Fibroblast of lung (primary cell): Measurements from ENCODE around the gene UBE2G1. TPM values are rescaled to one million over a fixed set of nuclear protein-coding genes. Genes with fewer than 3 reads are reported as not detected.
A peak's percentile ranks its signal among the peaks of the same experiment; 100 is the strongest.

Experiments used
- DNase-seq, 2 donors: peaks; one replicate each; pipeline versions ENCODE4 v3.0.0 to v3.0.0-alpha.2; 2010; ENCODE audit warnings: low read depth in 2 of 2
- H2AFZ ChIP-seq: 2 replicates; pipeline ENCODE4 v1.5.1; 2012; ENCODE audit warnings: low read length, control low read depth, inconsistent platforms
- H3K27ac ChIP-seq: 2 replicates; pipeline ENCODE4 v1.5.1; 2011; ENCODE audit warnings: low read length, control low read depth; ENCODE audit not compliant: insufficient read depth
- H3K27me3 ChIP-seq: 2 replicates; pipeline ENCODE4 v1.5.1; 2011; ENCODE audit warnings: mild to moderate bottlenecking, low read length; ENCODE audit not compliant: control insufficient read depth, insufficient read depth
- H3K36me3 ChIP-seq: 2 replicates; pipeline ENCODE4 v1.5.1; 2011; ENCODE audit warnings: low read length; ENCODE audit not compliant: control insufficient read depth, insufficient read depth
- H3K4me1 ChIP-seq: 2 replicates; pipeline ENCODE4 v1.5.1; 2011; ENCODE audit warnings: low read length; ENCODE audit not compliant: control insufficient read depth, insufficient read depth; ENCODE audit errors: extremely low read depth
- H3K4me2 ChIP-seq: 2 replicates; pipeline ENCODE4 v1.5.1; 2011; ENCODE audit warnings: low read length, control low read depth; ENCODE audit not compliant: insufficient read depth; ENCODE audit errors: extremely low read depth
- H3K4me3 ChIP-seq, 4 experiments: fragments of 200-600 bp in 1 of 4; sonication (generic) in 1 of 4; replicated peaks in 1 of 4; 2 replicates each; pipeline ENCODE4 v1.5.1; 2011 to 2016; ENCODE audit warnings: low read length in 4 of 4, low read depth in 3 of 4, mild to moderate bottlenecking in 3 of 4, control low read depth in 2 of 4, inconsistent platforms in 1 of 4, mixed read lengths in 1 of 4; ENCODE audit not compliant: insufficient read depth in 1 of 4; ENCODE audit errors: control extremely low read depth in 1 of 4
- H3K79me2 ChIP-seq: 2 replicates; pipeline ENCODE4 v1.5.1; 2012; ENCODE audit warnings: mild to moderate bottlenecking, low read length, inconsistent platforms; ENCODE audit not compliant: control insufficient read depth, insufficient read depth
- H3K9ac ChIP-seq: 2 replicates; pipeline ENCODE4 v1.5.1; 2011; ENCODE audit warnings: mild to moderate bottlenecking, low read length, control low read depth; ENCODE audit not compliant: insufficient read depth
- H3K9me3 ChIP-seq: 2 replicates; pipeline ENCODE4 v1.5.1; 2012; ENCODE audit warnings: low read depth, low read length; ENCODE audit not compliant: control insufficient read depth, insufficient read depth
- H4K20me1 ChIP-seq: 2 replicates; pipeline ENCODE4 v1.5.1; 2011; ENCODE audit warnings: low read length; ENCODE audit not compliant: control insufficient read depth, insufficient read depth; ENCODE audit errors: extremely low read depth
- EZH2 ChIP-seq: IDR thresholded peaks from 2 replicates; pipeline ENCODE4 v1.5.1; 2012; ENCODE audit warnings: low read length, control low read depth, mild to moderate bottlenecking; ENCODE audit errors: missing control alignments
- polyA plus RNA-seq, 2 donors: library from polyadenylated mRNA; depleted of rRNA in 1 of 2; stranded (reverse) in 1 of 2; unstranded in 1 of 2; fragments of >200 nt; gene quantifications; 2 replicates each; pipeline ENCODE4 v1.2.1, GENCODE V29; 2011 to 2012; ENCODE audit warnings: missing spikeins in 1 of 2
- total RNA-seq: library from RNA; depleted of rRNA; stranded (reverse); fragments of >200 nt; gene quantifications from 2 replicates; pipeline ENCODE4 v1.2.1, GENCODE V29; 2014
- TF ChIP-seq, protein P1 (sequence below), 2 donors: IDR thresholded peaks in 1 of 2; conservative IDR thresholded peaks in 1 of 2; 1 replicate in 1 of 2; 2 replicates in 1 of 2; pipeline ENCODE4 v1.5.1; 2011 to 2012; ENCODE audit warnings: low read length in 2 of 2, control low read depth in 1 of 2, inconsistent platforms in 1 of 2, low read depth in 1 of 2, mild to moderate bottlenecking in 1 of 2

Gene UBE2G1
- total and polyA plus RNA-seq, 2 donors (not counting 1 experiment from before 2014, with no cell fraction given): 30.7 to 48.4 TPM

DNA sequence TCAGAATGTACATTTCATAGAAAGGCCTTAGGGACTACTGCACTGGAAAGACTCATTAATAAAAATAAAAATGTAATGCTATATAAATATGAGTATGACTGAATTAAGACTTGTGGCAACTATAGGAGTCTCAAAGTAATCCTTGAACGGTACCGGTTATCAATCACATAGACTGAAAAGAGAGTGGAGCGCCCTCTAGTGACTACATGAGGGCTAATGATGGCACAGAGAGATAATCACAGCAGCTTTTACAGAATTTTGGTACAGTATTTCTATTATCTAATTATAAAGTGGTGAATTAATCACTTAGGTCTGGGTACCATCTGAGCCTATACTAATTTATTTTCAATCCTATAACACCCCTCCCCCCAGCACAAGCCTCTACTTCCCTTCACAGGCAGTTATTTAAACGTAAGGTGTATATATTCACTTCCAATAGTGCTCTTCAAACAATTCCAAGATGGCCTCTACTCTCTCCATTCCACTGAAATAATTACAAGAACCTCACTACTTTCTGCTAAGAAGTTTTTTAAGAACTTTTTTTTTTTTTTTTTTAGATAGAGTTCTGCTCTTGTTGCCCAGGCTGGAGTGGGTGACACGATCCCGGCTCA is 62.0 kb downstream of the UBE2G1 start:
- H3K27me3 ChIP-seq: no peaks in the 10 kb centered on the region
- H3K27ac ChIP-seq: no peak overlapping the region
- H3K9me3 ChIP-seq: no peaks in the 10 kb centered on the region
- H3K9ac ChIP-seq: no peak overlapping the region
- peaks cover 3% of the 10 kb centered on the region for H3K36me3 ChIP-seq
- peak in 1 of 2 donors; percentile 62 for DNase-seq
- no peak overlapping the region for H3K4me2 ChIP-seq
- TF ChIP-seq EZH2: no peak
- TF ChIP-seq, protein P1, sequence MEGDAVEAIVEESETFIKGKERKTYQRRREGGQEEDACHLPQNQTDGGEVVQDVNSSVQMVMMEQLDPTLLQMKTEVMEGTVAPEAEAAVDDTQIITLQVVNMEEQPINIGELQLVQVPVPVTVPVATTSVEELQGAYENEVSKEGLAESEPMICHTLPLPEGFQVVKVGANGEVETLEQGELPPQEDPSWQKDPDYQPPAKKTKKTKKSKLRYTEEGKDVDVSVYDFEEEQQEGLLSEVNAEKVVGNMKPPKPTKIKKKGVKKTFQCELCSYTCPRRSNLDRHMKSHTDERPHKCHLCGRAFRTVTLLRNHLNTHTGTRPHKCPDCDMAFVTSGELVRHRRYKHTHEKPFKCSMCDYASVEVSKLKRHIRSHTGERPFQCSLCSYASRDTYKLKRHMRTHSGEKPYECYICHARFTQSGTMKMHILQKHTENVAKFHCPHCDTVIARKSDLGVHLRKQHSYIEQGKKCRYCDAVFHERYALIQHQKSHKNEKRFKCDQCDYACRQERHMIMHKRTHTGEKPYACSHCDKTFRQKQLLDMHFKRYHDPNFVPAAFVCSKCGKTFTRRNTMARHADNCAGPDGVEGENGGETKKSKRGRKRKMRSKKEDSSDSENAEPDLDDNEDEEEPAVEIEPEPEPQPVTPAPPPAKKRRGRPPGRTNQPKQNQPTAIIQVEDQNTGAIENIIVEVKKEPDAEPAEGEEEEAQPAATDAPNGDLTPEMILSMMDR (conservative IDR thresholded peaks at IDR 0.05 in 1 of 2, IDR thresholded peaks at IDR 0.05 in 1 of 2; ENCODE audit: low read depth in 1 of 2, low read length in 2 of 2): peak; percentile 68 to 79
- H2AFZ ChIP-seq: no peak overlapping the region
- H4K20me1 ChIP-seq: no peaks in the 10 kb centered on the region
- peaks cover 26% of the 10 kb centered on the region for H3K79me2 ChIP-seq
- H3K4me3 ChIP-seq: no peak overlapping the region
- H3K4me1 ChIP-seq: no peaks in the 10 kb centered on the region

DNA sequence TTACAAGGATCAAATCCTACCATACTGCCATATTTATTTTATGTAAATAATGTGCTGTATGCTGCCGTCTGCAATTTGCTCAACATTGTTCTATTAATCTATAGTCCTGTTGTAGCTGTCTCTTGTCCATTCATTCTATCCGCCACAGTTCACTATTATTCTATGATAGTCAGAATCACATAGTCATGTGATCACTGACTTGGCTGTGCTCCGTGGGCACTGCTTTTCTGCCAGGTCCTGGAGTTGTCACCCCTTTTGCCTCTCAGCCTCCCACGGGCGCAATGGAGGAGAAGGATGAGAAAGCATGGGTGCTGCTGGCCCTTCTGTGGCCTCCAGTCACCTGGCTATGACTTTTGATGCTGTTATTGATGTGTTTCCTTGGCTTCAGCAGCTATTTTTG is 65.4 kb downstream of the UBE2G1 start:
- Histone ChIP-seq H3K36me3 (peaks cover 3% of the 10 kb centered on the region), H3K27ac (no peak overlapping the region), H3K79me2 (peaks cover 17% of the 10 kb centered on the region), H3K27me3 (no peaks in the 10 kb centered on the region), H3K4me1 (peaks cover 4% of the 10 kb centered on the region), H3K9ac (no peak overlapping the region), H2AFZ (no peak overlapping the region), H3K4me3 (no peak overlapping the region), H3K9me3 (no peaks in the 10 kb centered on the region), H4K20me1 (no peaks in the 10 kb centered on the region), H3K4me2 (no peak overlapping the region)
- no peak for DNase-seq
- no peak for TF ChIP-seq EZH2
- TF ChIP-seq, protein P1 (conservative IDR thresholded peaks at IDR 0.05 in 1 of 2, IDR thresholded peaks at IDR 0.05 in 1 of 2; ENCODE audit: low read depth in 1 of 2, low read length in 2 of 2): no peak

DNA sequence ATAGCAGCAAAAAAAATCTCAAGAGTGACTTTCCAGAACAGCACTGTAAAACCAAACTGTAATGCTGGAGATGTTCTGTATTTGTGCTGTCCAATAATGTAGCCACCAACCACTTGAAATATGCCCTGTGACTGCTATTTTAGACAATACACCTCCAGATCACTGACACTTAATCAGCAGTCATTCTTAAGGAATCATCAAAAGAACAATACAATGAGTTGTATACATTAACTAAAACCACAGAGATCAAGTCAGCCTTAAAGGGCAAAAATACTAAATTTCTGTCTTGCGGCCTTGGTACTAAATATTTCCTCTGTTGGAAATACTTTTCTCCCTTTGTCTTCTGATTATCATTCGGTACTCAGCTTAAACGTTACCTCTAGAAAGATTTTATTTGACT is 69.1 kb downstream of the UBE2G1 start:
- Histone ChIP-seq H3K36me3 (peaks cover 6% of the 10 kb centered on the region), H3K9me3 (no peaks in the 10 kb centered on the region), H4K20me1 (no peaks in the 10 kb centered on the region), H3K9ac (no peak overlapping the region), H3K27ac (no peak overlapping the region), H3K79me2 (peaks cover 17% of the 10 kb centered on the region), H3K4me1 (peaks cover 4% of the 10 kb centered on the region), H2AFZ (no peak overlapping the region), H3K27me3 (no peaks in the 10 kb centered on the region), H3K4me2 (peak overlapping the region; percentile 9), H3K4me3 (no peak overlapping the region)
- peak in 1 of 2 donors; percentile 51 for DNase-seq
- TF ChIP-seq, protein P1 (conservative IDR thresholded peaks at IDR 0.05 in 1 of 2, IDR thresholded peaks at IDR 0.05 in 1 of 2; ENCODE audit: low read depth in 1 of 2, low read length in 2 of 2): no peak
- no peak for TF ChIP-seq EZH2
